Fibroblast of skin of right quadriceps (primary cell): ENCODE measurements around the gene PLEKHD1.
A peak's percentile ranks its signal among the peaks of the same experiment; 100 is the strongest.

Experiments
- DNase-seq: peaks from one replicate; pipeline ENCODE4 v3.0.0-alpha.2; 2013

PLEKHD1 gene

DNA sequence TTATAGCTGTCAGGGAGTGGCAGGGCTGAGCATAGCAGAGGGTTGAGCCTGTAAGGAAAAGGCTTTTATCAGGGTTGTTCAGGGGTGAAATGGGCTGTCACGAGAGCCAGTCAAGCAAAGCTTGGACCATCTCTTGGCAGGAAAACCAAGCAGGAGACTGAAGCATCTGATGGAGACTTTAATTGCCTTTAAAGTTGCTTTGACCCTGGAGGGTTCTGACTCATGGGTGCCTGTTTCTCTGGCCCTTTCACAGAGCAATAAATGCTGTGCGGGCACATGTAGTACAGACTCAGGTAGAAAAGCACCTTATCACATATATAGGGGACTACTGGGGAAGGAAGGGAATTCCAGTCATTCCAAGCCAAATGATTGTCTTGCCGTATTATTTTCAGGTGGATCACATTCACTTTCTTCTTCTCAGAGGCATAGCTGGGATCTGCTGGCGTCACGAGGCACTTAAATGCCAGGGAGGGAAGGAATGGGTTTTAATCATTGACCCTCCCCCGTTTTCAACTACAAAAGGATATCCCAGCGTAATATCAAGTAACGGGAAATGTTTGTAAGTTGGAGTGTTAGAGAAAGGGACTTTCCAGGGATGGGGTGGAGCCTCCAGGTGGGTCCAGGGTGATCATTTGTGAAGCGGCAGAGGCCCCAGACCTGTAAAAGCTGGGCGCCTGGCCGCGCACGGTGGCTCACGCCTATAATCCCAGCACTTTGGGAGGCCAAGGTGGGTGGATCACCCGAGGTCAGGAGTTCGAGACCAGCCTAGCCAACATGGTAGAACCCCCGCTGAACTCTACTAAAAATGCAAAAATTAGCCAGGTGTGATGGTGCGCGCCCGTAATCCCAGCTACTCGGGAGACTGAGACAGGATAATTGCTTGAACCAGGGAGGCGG, 34.9 kb downstream of the PLEKHD1 start:
- no peak for DNase-seq

DNA sequence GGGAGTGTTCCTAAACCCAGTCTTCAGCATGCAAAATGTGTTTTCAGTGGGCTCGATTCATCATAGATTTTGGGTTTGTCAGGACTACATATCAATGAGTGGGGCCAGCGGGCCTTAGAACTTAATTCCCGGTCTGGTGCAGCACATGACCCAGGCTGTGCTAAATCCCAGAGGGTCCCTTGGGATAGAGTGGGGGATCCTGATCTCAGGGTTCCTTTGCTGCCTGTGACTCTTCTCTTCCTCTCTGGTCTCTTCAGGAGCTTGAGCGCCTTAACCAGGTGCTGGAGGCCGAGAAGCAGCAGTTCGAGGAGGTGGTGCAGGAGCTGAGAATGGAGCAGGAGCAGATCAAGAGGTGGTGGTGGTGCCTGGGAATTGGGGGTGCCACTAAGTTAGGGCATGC, 37.5 kb downstream of the PLEKHD1 start:
- no peak for DNase-seq

DNA sequence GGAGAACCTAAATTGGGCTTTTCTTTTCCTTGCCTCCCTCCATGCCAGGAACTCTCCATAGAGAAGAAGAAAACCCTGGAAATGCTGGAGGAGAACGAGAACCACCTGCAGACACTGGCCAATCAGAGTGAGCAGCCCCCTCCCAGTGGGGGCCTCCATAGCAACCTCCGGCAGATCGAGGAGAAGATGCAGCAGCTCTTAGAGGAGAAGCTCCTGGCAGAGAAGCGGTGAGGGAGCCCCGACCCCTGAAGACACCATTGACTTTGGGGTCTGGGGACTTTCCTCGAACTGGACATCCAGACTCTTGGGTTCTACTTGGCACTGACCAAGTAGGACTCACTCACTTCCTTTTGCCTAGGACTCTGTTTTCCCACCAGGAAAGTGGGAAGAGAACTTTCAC, 41.4 kb downstream of the PLEKHD1 start:
- DNase-seq, result no peak

DNA sequence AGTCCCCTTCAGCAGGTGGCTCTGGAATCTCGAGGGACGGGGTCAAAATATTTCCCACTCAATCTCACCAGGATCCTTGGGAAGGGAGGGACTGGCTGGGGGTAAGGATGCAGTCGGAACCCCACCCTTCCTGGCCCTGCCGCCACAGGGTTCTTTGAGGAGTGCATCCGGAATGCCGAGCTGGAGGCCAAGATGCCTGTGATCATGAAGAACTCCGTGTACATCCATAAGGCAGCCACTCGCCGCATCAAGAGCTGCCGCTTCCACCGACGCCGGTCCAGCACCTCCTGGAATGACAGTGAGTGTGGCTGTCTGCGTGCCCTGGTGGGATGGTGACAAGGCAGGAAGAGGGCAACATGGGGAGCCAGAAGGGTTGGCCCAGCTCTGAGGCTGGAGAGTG, 43.1 kb downstream of the PLEKHD1 start:
- DNase-seq, result no peak

DNA sequence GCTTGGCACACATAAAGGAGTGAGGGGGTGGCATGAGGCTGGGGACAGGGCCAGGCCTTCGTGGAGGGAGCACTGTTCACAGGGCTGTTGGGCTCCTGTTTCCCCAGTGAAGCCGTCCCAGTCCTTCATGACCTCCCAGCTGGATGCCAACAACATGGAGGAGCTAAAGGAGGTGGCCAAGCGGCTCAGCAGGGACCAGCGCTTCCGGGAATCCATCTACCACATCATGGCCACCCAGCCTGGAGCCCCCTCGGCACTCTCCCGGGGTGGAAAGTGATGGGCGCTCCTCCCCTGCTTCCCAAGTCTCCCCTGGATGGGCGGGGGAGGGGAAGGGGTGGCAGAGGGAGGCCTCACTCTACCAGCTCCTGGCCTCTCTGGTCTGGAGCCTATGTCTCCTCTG, 43.6 kb downstream of the PLEKHD1 start:
- no peak for DNase-seq

DNA sequence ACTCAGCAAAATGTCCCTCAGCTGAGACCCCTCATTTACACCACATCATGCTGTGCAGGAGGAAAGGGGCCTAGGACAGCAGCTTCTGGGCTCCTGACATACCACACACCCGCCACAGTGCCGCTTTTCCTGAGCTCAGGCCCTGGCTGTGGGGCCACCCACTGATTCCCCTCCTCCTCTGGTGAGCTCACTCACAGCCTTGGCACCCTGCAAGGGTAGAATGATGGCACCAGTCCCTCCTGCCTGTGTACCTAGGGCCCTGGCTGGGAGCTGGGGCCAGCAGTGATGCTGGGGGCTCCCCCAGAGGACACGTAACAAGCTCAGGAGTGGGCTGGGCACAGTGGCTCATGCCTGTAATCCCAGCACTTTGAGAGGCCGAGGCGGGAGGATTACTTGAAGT, 44.4 kb downstream of the PLEKHD1 start:
- DNase-seq, result no peak

DNA sequence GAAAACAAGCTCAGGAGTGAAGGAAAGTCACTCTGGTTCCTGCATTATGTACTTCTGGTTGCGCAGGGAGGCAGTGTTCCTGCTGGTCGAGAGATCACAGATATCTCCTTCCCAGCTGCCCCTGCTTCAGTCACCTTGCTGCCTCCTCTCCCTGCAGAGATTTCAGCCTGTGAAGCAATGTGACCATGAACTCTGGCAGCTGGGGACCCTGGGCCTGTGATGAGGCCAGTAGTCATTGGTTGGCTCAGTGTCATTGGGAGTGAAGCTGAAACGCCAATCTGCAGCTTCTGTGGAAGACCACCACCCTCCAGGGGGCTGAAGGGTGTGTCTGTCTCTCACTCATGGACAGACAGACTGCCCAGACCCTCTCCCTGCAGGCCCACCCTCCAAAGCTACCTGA, 45.0 kb downstream of the PLEKHD1 start:
- DNase-seq, result no peak

DNA sequence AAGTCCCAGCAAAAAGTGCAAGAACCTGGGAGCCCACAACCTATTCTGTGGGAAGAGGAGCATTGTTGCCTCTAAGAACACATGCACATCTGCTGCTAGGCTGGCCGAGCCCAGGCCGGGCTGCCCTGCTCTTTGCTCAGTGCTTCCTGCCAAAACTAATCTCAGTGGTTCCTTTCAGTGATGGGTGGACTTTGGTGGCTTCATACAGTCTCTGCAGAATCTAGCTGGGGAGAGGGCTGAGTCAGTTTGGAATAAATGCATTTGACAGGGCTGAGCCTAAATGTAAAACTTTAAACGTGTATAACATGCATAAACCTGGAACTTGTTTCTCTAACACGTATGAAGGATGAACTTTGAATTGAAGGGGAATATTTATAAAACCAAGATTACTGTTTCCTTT, 45.6 kb downstream of the PLEKHD1 start:
- no peak for DNase-seq

DNA sequence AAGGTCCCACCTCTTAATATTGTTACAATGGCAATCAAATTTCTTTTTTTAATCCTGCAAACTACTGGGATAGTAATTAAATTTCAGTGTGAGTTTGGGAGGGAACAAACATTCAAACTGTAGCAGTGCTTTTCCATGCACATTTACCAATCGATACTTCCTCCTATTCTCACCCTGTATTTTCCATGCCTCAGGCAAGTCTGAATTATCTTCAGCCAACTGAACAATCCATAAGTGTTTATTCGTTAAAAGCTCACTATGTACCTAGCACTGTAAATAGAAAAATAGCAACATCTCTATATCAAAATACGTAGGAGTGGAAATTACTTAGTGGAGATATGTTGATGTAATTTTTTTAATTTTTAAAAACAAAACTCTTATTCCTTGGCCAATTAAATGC, 46.6 kb downstream of the PLEKHD1 start:
- no peak for DNase-seq

DNA sequence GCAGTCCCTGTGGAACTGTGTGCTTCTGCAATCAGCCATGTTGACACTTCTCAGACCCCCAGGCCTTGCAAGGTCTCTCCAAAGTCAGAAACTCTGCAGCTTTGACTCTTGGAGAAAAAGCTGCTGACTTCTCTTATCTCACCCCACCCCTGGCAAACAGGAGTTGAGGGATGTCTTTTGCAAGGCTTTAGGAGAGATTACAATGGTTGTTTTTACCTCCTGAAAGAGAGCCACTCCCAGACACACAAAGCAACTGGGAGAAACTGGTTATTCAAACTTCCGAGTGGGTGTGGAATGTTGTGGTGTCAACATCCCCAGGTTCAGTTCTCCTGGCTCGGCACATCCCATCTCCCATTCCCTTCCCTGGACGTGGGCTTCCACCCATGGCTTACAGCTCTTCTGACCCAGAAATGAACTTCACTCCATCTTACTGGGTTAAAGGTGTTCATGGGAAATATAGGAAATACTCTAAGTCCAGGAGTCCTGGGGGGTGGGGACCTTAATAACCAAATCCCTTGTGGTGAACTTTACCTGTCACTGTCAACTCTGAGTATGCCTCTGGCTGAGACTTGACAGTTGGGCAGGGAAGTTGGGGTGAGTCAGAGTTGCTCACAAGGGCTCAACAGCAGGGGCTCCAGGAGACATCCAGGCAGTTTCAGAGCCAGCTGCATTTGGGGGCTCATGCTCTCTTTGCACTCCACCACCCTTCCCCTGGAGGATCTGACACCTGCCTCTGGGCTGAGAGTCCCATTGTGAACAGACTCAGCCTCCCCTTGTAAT, 48.2 kb downstream of the PLEKHD1 start:
- no peak for DNase-seq

DNA sequence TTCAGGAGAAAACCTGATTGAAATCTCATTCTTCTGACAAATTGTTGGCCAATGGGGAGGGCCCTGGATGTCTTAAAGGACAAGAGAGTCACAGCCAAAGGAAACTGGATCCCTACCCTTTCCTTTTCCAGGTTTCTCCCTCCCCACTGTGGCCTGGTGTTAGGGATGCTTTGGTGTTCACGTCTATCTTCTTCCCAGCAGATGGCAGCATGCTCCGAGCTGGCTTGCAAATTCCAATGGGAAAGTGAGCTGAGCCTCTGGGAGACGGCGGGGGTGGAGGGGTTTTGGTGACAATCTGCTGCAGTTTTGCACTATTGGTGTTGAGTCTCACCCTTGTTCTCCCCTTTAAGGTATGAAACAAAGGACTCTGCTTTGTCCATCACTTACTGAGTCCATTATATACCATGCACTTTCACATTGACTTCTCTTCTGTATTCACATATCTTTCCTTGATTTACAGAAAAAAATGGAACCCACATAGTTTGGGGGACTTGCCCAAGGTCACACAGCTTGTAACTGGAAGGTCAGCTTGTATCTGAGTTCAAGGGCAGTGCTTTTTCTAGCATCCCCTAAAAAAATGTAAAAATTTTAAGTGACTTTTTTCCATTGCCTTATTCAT, 50.8 kb downstream of the PLEKHD1 start:
- DNase-seq, result peak; percentile 51

DNA sequence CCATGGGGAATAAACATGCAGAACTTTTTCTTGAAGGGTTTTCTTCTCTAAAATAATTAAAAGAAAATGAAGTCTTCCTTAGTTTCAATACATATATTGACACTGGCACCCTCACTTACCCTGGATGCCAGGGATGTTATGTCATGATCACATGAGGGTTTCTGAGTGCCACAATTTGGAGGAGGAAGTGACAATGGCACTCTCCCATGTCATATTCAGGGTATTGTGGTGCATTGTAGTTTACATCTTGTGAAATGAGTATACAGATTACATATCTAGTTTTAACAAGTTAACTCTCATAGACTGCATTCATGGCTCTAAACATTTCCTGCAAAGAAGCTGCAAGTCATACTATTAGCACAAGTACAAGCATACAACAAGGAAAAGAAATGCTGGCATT, 52.4 kb downstream of the PLEKHD1 start:
- DNase-seq, result no peak

DNA sequence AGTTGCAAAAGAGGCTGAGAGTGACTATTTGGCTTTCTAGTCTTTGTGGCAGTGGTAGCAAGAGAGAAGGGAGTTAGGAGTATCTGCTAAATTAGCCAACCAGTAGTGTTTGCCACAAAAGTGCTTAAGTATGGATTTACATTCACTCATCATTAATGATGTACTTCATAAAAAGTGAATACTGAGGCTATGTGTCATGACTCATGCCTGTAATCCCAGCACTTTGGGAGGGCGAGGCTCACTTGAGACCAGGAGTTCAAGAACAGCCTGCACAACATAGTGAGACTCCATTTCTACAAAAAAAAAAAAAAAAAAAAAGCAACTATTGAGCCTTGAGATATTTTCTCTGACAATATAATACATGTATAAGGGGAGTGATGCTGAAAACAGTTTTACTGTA, 53.4 kb downstream of the PLEKHD1 start:
- peak; percentile 15 for DNase-seq

DNA sequence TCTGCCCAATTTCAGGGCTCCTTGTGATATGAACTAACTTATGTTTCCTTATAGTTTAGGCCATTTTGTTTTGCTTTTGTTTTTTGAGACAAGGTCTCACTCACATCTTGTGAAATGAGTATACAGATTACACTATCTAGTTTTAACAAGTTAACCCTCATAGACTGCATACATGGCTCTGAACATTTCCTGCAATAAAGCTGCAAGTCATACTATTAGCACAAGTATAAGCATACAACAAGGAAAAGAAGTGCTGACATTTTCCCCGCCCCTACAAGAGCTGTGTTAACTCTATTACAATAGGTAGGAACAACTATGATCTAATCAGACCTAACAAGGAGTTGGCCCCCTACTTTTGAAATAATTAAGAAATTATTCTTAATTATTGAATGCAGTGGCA, 54.2 kb downstream of the PLEKHD1 start:
- no peak for DNase-seq

DNA sequence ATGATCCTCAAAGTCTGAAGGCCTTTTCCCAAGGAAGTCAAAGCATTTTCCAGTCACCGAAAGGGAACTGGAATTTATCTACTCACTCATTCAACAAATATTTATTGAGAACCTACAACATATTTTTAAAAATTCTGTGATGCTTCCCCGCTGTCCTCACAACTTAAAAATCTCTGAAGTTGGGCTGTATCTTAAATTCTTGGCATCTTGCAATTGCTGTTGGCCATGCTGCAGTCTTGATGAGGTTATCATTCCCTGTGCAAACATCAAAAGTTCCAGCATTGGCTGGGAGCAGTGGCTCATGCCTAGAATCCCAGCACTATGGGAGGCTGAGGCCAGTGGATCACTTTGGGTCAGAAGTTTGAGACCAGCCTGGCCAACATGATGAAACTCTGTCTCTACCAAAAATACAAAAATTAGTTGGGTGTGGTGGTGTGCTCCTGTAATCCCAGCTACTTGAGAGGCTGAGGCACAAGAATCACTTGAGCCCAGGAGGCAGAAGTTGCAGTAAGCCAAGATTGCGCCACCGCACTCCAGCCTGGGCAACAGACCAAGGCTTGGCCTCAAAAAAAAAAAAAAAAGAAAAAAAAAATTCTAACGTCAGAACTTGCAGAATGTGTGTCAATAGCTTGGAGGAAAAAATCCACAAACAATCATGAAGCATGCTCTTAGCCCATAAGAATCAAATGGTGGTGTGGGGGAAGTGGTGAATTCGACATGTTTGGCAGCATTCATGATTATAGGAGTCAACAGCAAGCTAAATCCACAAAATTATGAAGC, 55.3 kb downstream of the PLEKHD1 start:
- DNase-seq, result peak; percentile 50

DNA sequence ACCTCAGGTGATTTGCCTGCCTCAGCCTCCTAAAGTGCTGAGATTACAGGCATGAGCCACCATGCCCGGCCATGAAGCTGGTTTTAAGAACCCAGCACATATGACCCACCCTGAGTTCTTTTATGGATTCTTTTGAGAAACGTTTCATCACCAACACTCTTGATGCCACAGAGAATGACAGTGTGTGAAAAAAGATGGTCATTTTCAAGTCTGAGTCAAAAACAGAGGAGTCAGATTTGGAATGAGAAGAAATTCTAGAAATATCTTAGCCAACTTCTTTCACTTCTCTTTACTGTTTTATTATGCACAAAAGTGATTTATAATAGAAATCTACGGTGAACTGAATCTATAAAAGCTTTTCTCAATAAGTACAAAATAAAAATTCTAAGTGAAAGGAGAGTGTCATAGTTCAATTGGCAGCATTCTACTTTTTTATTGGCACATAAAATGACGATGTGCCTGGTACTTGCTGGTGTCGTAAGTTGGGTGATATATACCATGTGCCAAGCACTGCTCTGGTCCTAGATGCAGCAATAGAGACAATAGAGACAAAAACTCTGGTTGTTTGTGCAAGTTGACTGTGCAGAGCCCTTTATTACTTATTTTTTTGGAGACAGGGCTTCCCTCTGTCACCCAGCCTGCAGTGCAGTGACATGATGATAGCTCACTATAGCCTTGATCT, 56.3 kb downstream of the PLEKHD1 start:
- DNase-seq, result no peak

DNA sequence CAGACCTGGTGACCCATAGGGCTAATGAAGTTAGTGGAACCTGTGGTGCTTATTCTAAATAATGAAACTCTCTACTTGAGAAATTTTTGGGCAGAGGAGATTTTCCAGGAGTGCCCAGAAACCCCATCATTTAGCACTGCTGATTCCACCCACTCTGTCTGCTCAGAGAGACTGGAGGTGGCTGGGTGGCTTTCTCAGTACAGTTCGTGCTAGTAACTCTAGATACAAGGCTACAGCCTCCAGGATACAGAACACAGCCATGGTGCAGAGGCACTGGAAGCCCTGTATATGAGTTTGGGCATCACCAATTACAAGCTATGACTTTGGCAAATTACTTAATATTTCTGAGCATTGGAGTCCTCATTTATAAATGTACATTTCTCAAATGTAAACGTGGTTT, 57.8 kb downstream of the PLEKHD1 start:
- DNase-seq, result no peak

DNA sequence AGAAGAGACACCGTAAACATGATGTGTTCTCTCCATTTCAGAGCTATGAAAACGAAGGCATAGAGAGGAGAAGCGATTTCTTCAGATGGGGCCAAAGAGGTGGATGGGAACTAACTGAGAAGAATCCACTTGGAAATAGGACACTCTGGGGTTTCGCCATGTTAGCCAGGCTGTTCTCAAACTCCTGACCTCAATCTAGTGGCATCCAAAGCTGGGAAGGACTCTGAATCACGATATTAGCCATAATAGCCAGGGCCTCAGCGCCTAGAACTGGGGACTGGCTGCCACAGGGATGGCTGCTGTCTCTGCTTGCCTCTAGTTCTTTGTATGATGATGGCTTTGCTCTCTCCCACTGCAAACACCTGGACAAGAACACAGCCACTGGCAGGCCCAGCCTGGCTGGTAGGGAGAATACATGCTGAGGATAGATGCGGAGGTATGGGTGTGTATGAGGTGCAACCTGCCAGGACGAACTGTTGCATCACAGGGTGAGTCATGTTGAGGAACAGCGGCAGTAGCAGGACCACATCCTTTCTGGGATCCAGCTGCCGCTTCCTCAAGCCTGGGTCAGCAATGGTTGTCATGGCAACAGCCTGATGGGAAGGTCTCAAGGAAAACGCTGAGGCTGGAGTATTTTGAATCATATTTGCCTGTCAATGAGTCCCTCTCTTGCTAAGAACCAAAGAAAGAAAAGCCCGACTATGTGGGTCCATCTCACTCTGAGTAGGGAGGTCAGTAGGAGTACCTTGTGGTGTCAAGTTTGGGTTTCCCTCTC, 59.0 kb downstream of the PLEKHD1 start:
- peak; percentile 87 for DNase-seq

DNA sequence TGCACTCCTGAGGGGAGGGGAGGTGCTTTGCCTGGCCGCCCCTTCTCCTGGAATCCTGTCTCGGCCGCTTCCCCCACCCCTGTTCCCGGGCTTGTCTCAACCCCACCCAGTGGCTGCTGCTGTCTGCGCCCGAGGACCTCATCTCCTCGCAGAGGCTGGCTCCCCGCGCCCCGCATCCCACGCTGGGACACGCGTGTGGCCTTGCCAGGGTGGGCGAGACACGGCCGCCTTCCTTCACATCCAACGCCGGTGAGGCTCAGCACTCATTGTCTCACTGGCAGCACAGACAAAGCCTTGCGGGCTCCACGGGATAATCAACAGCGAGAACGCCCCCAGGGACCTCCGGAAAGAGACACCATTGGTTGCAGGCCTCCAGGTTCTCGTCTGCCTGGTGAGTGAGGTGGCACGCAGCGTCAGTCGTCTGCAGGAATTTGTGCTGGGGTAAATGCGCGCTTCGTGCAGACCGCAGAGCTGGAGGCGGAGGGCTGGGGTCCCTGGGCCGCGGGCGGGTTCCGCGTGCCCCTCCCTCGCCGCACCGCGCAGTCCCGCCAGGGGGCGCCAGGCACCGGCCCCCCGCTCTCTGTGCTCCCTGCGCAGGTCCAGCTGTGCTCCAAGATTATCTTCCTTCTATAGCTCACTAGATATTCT, 63.3 kb downstream of the PLEKHD1 start:
- peak; percentile 42 for DNase-seq

DNA sequence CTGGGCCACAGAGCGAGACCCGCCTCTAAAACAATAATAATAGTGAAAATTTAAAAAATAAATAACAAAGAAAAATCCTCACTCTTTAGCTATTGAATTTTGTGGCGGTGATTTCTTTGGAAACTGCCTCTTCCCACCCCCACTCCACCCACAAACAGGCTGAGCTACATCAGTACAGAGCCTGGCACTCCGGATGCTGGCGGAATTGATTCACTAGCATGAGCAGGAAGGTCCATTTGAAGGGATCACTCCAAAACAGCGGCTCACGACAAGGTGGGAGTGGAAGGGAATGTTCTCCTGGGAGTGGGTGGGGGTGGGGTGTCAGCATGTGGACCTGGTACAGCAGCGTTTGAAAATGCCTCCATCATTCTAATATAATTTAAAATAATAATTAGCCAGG, 64.0 kb downstream of the PLEKHD1 start:
- DNase-seq, result no peak

DNA sequence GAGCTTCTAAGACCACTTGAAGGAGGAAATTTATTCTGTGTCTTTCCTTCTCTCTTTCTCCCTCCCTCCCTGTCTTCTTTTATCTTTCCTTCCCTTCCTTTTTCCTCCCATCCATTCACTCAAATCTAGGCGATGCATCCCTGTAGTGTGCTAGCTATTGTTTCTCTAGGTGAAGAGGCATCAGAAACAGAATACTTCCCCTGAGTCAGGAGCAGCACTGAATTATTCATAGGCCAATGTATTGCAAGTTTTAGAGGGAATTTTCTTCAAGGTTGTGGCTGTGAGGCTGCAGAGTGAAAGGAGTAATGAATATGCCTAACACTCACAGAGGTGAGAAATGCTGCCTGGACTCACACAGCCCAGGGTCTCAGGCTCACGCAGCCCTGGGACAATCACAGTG, 67.0 kb downstream of the PLEKHD1 start:
- DNase-seq, result no peak
